GM12873 (cell line): ENCODE results near the gene NTMT2.

Source experiments
- TF ChIP-seq, protein P1 (sequence below): IDR thresholded peaks from 2 replicates; pipeline ENCODE4 v1.5.1; 2012; ENCODE audit warnings: low read depth, mild to moderate bottlenecking, moderate library complexity, low read length, control low read depth; ENCODE audit not compliant: insufficient read depth; ENCODE audit errors: missing control alignments

NTMT2 gene

DNA sequence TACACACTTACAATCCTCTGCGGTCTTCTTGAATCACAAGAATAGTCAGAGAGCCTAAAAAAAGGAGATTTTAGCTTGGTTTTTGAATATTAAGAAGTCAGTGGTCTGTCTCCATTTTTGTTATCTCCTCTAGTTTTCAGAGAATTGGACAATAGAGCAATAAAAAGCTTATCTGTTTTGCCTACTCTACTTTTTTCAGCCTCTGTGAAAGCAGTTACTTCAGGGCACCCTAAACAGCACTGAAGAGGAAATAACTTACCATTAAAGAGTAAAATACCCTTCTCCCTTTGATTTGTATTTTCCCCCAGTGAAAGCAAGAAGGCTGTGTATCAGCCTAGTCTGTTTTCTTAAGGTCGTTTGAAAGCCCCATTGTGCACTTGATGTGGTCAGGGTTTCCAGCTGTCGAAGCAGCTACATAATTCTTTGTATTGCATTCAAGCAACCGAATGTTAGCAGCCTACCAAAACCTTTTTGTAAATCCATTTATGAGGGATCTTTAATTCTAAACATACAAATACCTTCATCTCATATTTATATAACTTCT lies 1.0 kb downstream of the NTMT2 start:
- TF ChIP-seq, protein P1, sequence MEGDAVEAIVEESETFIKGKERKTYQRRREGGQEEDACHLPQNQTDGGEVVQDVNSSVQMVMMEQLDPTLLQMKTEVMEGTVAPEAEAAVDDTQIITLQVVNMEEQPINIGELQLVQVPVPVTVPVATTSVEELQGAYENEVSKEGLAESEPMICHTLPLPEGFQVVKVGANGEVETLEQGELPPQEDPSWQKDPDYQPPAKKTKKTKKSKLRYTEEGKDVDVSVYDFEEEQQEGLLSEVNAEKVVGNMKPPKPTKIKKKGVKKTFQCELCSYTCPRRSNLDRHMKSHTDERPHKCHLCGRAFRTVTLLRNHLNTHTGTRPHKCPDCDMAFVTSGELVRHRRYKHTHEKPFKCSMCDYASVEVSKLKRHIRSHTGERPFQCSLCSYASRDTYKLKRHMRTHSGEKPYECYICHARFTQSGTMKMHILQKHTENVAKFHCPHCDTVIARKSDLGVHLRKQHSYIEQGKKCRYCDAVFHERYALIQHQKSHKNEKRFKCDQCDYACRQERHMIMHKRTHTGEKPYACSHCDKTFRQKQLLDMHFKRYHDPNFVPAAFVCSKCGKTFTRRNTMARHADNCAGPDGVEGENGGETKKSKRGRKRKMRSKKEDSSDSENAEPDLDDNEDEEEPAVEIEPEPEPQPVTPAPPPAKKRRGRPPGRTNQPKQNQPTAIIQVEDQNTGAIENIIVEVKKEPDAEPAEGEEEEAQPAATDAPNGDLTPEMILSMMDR = no peak

DNA sequence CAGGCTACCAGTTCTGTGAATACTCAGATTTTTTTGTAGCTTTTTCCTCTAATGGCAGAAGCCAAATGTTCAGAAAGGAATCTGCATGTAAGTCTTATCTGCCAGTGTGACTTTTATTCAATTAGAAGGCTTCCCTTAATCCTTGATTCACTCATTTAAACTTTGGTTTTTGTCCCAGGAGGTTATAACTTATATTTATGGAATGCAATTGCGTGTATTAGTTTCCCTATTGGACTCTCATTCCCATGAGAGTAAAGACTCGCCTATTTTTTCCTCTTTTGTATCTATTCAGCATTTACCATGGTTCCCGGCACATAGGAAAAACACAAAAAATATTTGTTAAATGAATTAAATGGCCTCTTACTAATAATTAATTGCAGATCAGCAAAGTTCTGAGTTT lies 3.5 kb downstream of the NTMT2 start:
- TF ChIP-seq, protein P1 = no peak

DNA sequence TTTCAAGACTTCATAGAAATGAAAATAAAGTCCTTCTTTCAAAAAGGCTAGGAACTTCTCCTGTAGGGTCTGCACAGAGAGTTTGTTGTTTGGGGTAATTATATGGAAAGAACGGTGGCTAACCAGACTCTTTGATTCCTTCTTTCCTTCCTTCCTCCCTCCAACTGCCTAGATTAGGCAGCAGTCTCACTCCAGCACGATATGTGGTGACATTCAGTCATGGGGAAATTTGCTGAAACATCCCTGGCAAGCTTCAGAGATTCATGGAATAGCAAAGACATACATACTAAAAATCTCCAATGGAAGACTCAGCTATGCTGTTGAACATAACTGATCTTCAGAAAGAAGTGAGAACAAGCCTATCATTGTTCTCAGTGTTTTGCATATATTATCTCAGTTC lies 4.3 kb downstream of the NTMT2 start:
- TF ChIP-seq, protein P1 = no peak

DNA sequence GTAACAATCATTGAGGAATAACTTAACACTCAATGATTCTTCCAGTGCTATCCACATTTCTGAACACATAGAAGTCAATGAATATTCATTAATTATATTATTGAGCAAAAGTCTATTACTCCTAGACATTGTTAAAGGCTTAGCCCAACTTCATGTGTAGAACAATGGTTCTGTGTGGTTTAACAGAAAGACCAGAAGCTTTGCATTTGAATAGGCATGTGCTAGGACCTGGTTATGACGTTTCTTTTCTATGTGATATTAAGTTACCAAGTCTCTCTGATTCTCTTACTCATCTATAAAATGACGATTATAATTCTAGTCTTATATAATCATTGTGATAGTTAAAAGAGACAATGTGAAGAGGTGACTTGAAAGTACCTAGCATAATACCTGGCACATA lies 5.2 kb downstream of the NTMT2 start:
- TF ChIP-seq, protein P1 = no peak

DNA sequence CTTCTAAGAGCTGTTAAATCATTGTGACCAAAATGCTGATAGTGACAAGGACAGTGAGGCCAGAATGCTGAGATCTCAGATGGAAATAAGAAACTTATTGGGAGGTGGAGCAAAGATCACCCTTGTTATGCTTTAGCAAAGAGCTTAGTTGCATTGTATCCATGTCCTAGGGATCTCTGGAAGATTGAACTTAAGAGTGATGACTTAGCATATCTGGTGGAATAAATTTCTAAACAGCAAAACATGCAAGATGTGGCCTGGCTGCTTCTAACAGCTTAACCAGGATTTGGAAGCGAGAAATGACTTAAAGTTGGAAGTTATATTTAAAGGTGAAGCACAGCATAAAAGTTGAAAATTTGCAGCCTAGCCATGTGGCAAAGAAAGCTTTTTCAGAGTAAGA lies 7.7 kb downstream of the NTMT2 start:
- TF ChIP-seq, protein P1 = no peak

DNA sequence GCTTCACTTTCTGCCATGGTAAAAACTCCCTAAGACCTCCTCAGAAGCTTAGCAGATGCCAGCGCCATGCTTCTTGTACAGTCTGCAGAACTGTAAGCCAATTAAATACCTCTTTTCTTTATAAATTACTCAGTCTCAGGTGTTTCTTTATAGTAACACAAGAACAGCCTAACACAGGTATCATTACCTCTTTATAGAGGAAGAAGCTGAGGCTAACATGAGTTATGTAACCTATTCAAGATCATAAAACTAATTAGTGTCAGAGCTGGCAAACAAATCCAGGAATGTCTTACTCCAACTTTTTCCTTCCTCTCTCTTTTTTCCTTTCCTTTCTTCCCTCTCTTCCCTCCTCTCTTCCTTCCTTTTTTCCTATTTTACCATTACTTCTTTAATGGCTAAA lies 9.3 kb downstream of the NTMT2 start:
- TF ChIP-seq, protein P1 = no peak

DNA sequence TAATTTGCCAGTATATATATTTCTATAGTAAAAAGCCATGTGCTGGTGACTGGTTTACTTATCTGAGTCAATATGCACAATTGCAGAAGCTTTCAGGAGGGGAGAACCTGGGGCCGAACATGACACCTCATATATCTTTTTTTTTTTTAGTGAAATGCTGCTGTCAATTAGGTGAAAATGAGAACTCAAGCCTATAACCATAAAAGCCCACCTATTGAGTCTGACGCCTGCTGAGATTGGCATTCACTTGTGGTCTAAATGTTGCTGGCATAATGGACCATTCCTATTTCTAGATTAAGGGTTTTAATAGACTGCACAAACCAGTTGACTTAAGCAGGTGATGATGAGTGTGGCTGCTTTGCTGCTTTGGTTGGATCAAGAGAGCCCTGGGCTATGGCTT lies 10.8 kb downstream of the NTMT2 start:
- TF ChIP-seq, protein P1 = no peak

DNA sequence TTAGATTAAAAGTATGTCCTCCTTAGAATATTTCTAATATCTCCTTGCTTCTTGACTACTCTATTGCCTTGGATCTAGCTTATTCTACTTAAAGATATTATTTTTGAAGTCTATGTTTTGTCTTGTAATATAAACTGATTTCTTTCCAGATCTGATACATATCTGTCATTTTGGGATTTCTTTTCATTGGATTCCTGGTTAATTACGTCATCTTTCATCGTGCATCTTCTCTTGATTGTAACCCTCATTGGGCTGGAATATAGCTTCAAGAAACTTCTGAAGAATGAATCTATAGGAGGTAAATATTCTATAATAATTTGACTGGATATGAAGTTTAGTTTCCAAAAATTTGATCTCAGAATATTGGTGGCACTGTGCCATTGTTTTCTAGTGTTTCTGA lies 12.1 kb downstream of the NTMT2 start:
- TF ChIP-seq, protein P1 = no peak
